HG03064 (cell line): Measurements from ENCODE around the gene GAS2.
A peak's percentile ranks its signal among the peaks of the same experiment; 100 is the strongest.
"Not testable (repeated sequence)": the region's sequence is repeated elsewhere in the genome, so short reads cannot be mapped to it uniquely, and the experiment has no call there.

Experiments
- ATAC-seq: cut with Tn5 transposase; IDR thresholded peaks from one replicate; pipeline ENCODE4 v1.9.1; 2021; ENCODE audit warnings: low read depth; ENCODE audit not compliant: unreplicated experiment

Gene GAS2

GRCh38 chr11:22666325-22666687 is at the start of gene GAS2:
Gene GAS2, plus strand, starts transcription at chr11:22666611. Its CDS starts 8,259 bp downstream, at chr11:22674870.
- no peak for ATAC-seq

DNA sequence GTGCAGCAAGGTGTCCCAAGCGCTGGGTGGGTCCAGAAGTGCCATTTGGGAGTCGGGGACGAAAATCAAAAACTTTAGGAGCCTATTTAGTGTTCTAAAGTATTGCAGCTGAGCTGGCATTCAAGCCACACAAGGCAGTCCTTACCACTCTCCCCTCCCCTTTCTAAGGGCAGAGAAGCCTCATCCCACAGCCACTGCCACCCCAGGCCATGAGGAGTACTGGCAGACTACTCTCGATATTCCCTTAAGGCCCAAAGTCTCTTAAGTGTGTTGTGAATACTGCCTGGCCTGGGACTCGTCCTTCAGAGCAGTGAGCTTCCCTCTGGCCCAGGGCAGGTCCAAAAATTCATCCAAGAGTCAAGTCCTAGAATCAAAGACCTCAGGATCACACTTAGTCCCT is 48.5 kb upstream of the GAS2 start:
- ATAC-seq, result no peak

GRCh38 chr11:22624742-22625447 is 41.5 kb upstream of the GAS2 start:
- ATAC-seq, result peak; percentile 52

GRCh38 chr11:22625448-22626287 is 40.7 kb upstream of the GAS2 start, which contains the start of gene FANCF:
Gene FANCF, minus strand, starts transcription at chr11:22625823. Its CDS starts 13 bp downstream, at chr11:22625810.
- ATAC-seq, result peak; percentile 97

- ATAC-seq, result no peak
Measured at GRCh38 chr11:22626573-22627239, 39.7 kb upstream of the GAS2 start.

DNA sequence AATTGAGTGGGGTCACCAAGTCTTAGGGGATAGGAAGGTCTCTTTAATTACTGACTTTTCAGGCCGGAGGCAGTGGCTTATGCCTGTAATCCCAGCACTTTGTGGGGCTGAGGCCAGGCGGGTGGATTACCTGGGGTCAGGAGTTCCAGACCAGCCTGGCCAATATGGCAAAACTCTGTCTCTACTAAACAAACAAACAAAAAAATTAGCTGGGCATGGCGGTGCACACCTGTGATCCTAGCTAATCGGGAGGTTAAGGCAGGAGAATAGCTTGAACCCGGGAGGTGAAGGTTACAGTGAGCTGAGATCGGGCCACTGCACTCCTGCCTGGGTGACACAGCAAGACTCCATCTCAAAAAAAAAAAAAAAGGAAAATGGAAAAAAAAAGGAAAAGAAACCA is 39.0 kb upstream of the GAS2 start:
- ATAC-seq, result no peak

GRCh38 chr11:22633354-22633902 is 33.0 kb upstream of the GAS2 start:
- ATAC-seq, result no peak

DNA sequence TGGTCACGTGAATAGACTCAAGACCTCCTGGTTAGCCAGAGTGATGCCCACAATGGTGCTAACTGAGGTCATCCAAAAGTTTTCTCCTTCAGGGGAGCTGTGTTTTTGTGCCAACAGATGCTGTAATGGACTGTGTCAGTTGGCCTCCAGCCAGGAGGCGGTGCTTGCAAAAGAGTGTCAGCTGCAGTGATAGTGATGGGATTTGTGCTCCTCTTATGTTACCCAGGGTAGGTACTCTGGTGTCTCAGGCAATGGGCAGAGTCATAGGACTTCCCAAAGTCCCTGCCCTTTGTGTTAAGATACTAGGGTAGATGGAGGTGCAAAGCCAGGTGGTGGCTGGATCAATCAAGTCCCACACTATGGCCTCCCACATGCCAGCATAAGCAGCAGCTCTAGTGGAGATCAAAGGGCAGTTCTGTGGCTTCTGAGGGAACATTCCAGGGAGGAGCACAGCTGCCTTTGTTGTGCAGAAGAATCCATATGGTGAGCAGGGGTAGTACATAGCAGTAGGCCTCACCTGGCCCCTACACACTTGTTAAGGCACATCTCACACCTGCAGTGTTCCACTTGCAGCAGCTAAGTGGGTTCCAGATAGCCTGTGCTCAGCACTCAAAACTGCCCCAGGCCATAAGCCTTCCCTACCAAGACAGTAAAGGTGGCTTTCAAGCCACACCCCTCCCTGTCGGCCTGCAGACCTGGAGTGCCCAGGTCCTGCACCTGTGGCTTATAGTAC is 31.3 kb upstream of the GAS2 start:
- ATAC-seq, result no peak

- no peak for ATAC-seq
Measured at GRCh38 chr11:22635689-22636088, 30.7 kb upstream of the GAS2 start.

DNA sequence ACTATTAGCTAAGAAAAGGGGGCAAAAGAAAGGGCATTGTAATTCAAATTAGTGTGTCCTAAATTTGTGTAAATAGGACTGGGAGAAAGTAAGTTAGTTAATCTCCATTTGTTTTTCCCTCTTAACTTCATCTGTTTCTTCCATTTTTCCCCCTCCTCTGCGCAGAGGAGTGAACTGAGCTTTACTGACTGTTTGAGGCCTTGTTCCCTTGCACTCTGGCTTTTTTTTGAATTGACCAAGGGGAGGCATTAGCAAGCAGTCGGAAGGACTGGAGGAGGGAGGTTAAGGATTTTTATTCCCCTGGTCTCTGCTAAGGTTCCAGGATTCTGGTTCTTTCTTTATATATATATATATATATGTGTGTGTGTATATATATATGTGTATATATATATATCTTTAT is 25.5 kb upstream of the GAS2 start:
- ATAC-seq, result no peak

GRCh38 chr11:22641559-22641958 is 24.9 kb upstream of the GAS2 start:
- ATAC-seq, result no peak

DNA sequence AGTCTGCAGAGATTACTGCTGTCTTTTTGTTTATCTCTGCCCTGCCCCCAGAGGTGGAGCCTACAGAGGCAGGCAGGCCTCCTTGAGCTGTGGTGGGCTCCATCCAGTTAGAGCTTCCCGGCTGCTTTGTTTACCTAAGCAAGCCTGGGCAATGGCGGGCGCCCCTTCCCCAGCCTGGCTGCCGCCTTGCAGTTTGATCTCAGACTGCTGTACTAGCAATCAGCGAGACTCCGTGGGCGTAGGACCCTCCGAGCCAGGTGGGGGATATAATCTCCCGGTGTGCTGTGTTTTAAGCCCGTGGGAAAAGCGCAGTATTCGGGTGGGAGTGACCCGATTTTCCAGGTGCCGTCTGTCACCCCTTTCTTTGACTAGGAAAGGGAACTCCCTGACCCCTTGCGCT is 14.1 kb upstream of the GAS2 start:
- not testable (repeated sequence) for ATAC-seq

DNA sequence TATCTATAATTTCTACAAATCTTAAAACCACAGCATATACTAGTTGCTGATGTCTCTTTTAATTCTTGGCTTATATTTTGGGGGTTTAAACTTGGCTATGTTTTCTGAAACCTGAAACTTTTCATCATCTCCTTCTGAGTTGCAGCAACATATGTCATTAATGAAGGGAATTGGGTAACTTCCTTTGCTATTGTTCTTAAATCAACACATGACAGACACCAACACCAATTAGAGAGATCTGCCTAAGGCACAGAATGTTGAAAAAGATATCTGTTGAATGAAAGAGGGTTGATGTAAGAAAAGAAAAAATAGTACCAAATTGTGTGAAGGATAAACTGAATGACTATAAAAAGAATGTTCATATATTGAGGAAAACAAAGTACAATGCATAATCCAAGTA is 10.3 kb upstream of the GAS2 start:
- ATAC-seq, result no peak

GRCh38 chr11:22657101-22657694 is 9.2 kb upstream of the GAS2 start:
- ATAC-seq, result peak; percentile 92

DNA sequence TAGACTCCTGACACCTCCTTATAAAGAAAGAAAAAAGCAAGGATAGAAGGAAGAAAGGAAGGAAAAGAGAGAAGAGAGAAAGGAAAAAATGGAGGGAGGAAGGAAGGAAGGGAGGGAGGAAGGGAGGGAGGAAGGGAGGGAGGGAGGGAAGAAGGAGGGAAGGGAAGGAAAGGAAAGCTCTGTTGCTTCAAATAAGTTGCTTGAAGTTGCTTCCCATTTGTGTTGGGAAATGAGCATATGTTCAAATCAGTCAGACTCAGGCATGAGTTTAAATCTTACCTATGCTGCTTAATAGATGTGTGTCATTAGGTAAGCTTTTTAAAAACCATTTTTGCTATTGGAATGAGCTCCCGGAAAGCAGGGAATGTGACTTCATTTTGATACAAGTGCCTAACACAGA is 6.6 kb upstream of the GAS2 start:
- ATAC-seq, result no peak

DNA sequence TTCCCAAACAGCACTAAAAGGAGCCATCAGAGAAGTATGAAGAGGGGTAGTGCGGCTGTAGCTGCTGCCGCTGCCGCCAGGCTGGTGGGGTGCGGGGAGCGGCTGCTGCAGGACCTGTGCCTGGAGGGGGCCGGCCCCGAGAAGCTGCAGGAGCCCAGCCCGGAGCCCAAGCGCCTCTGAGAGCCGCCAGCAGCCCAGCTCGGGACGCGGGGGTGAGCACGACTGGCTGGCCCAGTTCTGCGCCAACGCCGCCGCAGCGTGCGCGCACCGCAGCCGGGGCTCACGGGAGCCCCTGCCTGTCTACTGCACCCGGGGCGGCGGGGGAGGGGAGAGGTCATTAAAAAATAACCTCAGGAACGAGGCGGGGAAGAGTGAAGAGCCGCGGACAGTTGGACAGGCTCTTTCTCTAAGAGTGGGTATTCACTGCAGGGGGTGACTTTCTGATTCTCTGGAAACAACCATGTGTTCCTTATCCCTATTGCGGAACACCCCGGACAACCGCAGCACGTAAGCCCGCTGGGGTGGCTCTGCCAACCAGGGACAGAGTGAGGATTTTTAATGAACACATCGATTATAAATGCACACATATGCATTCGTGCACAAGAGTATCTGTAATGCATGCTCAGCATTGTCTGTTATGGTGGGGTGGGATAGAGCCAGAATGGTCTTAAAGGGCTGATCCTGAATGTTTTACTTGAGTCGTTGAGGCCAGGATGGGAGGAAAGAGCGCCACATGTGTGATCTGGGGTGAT is 453 bp downstream of the GAS2 start:
- no peak for ATAC-seq

DNA sequence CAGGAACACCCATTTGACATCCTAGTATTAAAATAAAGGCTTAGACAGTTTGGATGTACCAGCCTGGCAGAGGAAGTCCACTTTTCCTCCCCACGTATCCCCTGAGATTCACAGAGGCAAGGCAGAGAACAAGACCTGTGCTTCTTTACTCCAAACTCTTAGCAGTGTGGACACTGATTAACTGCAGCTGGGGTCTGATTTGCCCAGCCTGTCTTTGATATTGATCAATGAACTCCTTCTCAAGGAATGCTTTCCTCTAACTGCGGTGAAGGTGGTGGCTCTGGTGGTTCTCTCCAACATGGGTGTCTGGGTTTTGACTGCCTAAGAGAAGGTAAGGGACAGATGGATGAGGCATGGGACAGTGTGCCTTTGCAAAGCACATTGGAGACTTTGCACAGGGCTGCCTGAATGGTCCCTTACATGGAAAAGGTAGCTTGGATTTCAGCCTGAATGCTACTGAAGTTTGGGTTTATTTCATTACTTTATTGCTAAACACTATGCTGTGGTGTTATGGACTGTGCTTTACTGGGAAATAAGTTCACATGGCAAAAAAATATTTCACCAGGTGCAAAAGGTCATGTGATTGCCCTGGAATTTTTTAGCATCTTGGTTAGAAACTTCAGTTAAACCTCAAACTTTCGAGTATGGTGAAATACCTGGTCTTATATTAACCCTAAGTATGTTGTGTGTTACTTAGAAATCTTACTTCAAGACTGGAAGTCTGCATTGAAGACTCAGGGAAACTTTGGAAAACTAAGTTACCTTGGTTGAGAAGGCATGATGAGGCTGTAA is 1.8 kb downstream of the GAS2 start:
- no peak for ATAC-seq

- no peak for ATAC-seq
Measured at GRCh38 chr11:22669368-22669767, 3.0 kb downstream of the GAS2 start.

GRCh38 chr11:22670830-22671229 is 4.4 kb downstream of the GAS2 start:
- ATAC-seq, result no peak
